Measurements from ENCODE around the gene SHISA9.

DNA sequence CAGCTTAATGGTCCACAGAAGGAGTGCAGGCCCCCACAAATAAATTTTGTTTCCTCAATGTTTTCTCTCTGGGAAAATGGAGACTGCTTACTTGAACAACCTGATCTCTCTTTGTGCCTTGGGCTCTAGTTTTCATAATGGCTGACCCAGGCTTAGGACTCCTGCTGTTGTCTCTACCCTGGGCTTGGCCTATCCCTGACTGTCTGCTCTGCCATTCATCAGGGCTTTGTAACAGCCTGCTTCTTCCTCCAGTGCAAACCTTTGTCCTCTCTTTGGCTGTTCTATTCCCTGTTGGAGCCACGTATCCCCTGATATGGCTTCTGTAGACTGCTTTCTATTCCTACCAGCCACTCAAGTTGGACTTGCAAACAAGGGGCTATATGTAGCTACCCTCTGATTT, 139.8 kb downstream of the SHISA9 start:
- TF ChIP-seq, protein P1, sequence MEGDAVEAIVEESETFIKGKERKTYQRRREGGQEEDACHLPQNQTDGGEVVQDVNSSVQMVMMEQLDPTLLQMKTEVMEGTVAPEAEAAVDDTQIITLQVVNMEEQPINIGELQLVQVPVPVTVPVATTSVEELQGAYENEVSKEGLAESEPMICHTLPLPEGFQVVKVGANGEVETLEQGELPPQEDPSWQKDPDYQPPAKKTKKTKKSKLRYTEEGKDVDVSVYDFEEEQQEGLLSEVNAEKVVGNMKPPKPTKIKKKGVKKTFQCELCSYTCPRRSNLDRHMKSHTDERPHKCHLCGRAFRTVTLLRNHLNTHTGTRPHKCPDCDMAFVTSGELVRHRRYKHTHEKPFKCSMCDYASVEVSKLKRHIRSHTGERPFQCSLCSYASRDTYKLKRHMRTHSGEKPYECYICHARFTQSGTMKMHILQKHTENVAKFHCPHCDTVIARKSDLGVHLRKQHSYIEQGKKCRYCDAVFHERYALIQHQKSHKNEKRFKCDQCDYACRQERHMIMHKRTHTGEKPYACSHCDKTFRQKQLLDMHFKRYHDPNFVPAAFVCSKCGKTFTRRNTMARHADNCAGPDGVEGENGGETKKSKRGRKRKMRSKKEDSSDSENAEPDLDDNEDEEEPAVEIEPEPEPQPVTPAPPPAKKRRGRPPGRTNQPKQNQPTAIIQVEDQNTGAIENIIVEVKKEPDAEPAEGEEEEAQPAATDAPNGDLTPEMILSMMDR (IDR thresholded peaks at IDR 0.05), result no peak
- TF ChIP-seq POLR2A (IDR thresholded peaks at IDR 0.05), result no peak
